Heart left ventricle (tissue), 13 donors: ENCODE measurements around the gene KRT81.

Experiments used
- CTCF ChIP-seq, 12 donors: fragments of 200-600 bp; sonication (generic) in 4 of 12; IDR thresholded peaks; one replicate each; pipeline versions ENCODE4 v1.5.0 to v1.8.0; 2018 to 2022; ENCODE audit warnings: antibody characterized with exemption in 12 of 12, mild to moderate bottlenecking in 5 of 12
- POLR2A ChIP-seq, 2 donors: fragments of 450-650 bp; IDR thresholded peaks; one replicate each; pipeline ENCODE4 v1.6.1; 2017; ENCODE audit warnings: antibody characterized with exemption in 2 of 2, mild to moderate bottlenecking in 2 of 2, moderate library complexity in 2 of 2
- donor health status: ischemic (EF 13 %, LVEDD 7.1; RV severe dilation, severe dysfunction).
- donor health status: DM: no; HTN: yes; CAD: no.
- donor health status: DM: no; HTN: no; CAD: no.
- donor health status: ischemic (EF 25% LVEDD 6.9; RV normal size, moderate dysfunction).
- donor health status: ischemic (EF 25% LVEDD 5.7; RV mildly dilated, moderate dysfunction).
- donor health status: ischemic (EF 35%, LVEDD 5.7; RV mildly dilated, moderate dysfunction).
- donor health status: nonischemic (EF 11% LVEDD 7.7; RV severe dilation, severe dysfunction).
- donor health status: DM: yes; HTN: yes; CAD: no.
- donor health status: PGD.
- donor health status: ischemic (EF 29% LVEDD 5.4; RV normal size, mild dysfunction).
- donor health status: nonischemic (EF 23%, LVEDD 6.1; RV moderate dilation, normal function).

- TF ChIP-seq CTCF (IDR thresholded peaks at IDR 0.05) = no peak
- no peak for TF ChIP-seq POLR2A (IDR thresholded peaks at IDR 0.05)
Observed at GRCh38 chr12:52291267-52291935, at the start of gene KRT81.
